Measurements from ENCODE around the gene STARD3NL.

GRCh38 chr7:38189231-38189938, 11.3 kb downstream of the STARD3NL start:
- no peak for TF ChIP-seq ZNF138 (CRISPR knock-in tag; conservative IDR thresholded peaks at IDR 0.05)
- TF ChIP-seq ATF1 (CRISPR knock-in tag; IDR thresholded peaks at IDR 0.05) = no peak
- TF ChIP-seq CTCF (IDR thresholded peaks at IDR 0.05) = no peak
